ENCODE measurements around the gene CDY2B. TPM values are rescaled to one million over a fixed set of nuclear protein-coding genes. Genes with fewer than 3 reads are reported as not detected.
"Not testable (repeated sequence)": the region's sequence is repeated elsewhere in the genome, so short reads cannot be mapped to it uniquely, and the experiment has no call there.

CDY2B gene, protein sequence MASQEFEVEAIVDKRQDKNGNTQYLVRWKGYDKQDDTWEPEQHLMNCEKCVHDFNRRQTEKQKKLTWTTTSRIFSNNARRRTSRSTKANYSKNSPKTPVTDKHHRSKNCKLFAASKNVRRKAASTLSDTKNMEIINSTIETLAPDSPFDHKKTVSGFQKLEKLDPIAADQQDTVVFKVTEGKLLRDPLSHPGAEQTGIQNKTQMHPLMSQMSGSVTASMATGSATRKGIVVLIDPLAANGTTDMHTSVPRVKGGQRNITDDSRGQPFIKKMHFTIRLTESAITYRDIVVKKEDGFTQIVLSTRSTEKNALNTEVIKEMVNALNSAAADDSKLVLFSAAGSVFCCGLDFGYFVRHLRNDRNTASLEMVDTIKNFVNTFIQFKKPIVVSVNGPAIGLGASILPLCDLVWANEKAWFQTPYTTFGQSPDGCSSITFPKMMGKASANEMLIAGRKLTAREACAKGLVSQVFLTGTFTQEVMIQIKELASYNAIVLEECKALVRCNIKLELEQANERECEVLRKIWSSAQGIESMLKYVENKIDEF
- total RNA-seq: not detected

DNA sequence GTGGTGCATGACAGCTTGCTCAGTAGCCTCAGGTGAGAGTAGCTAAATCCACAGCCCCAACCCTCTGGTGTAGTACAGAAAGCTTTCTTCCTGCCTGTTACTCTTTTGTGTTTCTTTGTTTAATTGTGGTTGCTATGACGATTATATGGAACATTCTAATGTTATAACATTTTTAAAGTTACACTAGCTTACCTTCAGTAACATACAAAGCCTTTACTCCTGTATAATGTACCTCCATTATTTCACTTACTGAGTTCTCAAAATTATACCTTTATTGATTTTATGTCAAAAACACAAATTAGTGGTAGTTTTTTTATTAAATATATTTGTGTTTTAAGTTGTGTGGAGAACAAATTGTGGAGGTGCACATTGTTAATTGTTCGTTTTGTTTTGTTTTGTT is at the start of gene CDY2B:
CDY2B (minus strand) TSS at position 101 of the 400 bp plus-strand sequence. CDS start 328 bp downstream, outside the sequence.
- DNase-seq (ENCODE audit: low spot score in 2 of 2); FAIRE-seq: not testable (repeated sequence)

- not testable (repeated sequence) for FAIRE-seq; DNase-seq (ENCODE audit: low spot score in 2 of 2)
These were observed 28.0 kb upstream of the CDY2B start for GRCh38 chrY:17908009-17908408.

- DNase-seq (ENCODE audit: low spot score in 2 of 2); FAIRE-seq: not testable (repeated sequence)
These were observed 27.3 kb upstream of the CDY2B start for GRCh38 chrY:17907351-17907750.

DNA sequence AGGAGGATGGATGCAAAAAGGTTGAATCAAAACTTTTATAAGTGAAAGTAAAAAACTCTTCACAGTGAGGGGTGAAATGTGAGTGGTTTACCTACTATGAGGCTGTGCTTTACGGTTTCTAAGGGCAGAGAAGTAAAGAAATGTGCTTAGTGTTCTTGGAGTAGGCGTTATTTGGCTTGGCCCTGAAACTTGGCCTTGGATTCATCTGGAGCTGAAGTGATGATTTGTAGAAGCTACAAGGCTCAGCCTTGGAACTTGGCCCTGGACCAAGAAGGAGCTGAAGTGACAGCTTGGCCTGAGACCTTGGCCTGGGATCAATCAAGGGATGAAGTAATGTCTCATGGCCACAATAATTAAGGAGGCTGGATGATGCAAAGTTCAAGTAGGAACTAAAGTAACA is 1.7 kb upstream of the CDY2B start:
- not testable (repeated sequence) for DNase-seq (ENCODE audit: low spot score in 2 of 2); FAIRE-seq

GRCh38 chrY:17876767-17877166 is 3.3 kb downstream of the CDY2B start:
- FAIRE-seq; DNase-seq (ENCODE audit: low spot score in 2 of 2): not testable (repeated sequence)

DNA sequence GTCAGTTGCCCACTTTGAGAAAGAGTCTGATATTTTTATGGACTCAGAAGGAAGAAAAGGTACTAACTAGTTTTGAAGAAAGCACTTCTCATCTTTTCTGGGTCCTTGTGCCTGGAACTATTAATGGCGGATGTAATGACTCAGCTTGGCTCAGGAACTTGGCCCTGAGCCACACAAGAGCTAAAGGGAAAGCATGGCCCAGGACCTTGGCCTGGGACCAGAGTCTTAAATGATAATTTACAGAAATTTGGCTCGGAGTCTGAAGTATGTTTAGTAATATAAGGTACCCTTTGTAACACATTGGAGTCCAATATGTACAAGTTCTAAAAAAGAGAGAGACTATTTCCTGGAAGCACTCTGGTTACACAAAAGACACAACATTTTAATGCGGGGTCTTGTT is 4.6 kb downstream of the CDY2B start:
- not testable (repeated sequence) for DNase-seq (ENCODE audit: low spot score in 2 of 2); FAIRE-seq

DNA sequence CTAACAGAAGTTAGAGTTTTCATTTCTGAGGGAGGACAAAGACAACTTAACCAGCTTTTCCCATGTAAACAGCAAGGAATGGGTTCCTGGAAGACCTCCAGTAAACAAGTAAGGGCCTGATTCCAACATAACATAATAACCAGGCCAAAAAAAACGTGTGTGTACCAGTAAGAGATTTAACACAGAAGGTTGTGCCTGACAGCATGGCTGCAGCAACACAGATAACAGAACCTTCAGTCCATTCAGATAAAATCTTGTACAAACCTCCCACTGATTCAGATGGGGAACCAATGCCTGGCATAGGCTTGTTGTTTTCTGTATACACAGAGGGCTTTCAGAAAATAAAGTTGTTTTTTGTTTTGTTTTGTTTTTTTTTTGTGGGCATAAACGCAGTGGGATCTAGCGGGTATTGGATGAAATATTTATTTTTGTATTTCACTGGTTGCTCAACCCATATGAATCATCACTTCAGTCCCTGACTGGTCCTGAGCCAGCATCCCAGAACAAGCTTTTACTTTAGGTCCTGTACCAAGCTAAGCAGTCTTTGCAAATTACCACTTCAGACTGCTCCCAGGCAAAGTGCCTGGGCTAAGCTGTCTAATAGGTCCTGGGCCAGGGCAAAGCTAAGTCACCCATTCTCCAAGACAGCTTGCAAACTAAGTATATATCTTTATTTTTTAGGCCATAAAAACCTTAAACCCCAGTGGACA is 8.7 kb downstream of the CDY2B start:
- DNase-seq (ENCODE audit: low spot score in 2 of 2); FAIRE-seq: not testable (repeated sequence)

- FAIRE-seq; DNase-seq (ENCODE audit: low spot score in 2 of 2): not testable (repeated sequence)
These were observed 9.3 kb downstream of the CDY2B start for GRCh38 chrY:17870737-17871136.

DNA sequence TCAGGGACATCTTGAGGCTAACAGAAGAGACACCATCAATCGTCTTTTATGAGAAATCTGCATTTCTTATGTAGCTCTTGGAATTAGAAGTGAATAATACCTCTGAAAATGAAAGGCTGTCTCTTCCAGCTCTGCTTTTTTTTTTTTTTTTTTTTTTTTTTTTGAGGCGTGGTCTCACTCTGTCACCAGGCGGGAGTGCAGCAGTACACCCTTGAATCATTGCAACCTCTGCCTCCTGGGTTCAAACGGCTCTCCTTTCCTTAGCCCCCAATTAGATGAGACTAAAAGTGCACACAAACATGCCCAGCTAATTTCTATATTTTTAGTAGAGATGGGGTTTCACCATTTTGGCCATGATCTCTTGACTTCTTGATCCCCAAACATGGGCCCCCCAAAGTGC is 12.2 kb downstream of the CDY2B start:
- FAIRE-seq; DNase-seq (ENCODE audit: low spot score in 2 of 2): not testable (repeated sequence)

DNA sequence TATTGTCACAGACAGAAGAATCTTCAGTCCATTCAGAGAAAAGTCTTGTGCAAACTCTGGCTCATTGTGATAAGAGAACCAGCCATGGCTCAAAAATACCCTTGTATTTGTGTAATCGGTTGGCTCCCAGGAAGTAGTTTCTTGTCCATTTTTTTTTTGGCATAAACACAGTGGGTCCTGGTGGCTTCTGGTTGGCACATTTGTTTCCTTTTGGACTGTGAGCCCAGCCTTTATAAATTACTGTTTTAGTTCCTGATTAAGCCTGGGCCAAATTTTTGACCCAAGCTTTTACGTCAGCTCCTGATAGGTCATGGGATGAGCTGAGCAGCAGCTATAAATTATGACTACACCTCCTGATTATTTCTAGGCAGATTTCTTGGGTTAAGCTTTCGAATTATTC is 19.4 kb downstream of the CDY2B start:
- DNase-seq (ENCODE audit: low spot score in 2 of 2); FAIRE-seq: not testable (repeated sequence)

- not testable (repeated sequence) for FAIRE-seq; DNase-seq (ENCODE audit: low spot score in 2 of 2)
These were observed 22.8 kb downstream of the CDY2B start for GRCh38 chrY:17856963-17857848.

DNA sequence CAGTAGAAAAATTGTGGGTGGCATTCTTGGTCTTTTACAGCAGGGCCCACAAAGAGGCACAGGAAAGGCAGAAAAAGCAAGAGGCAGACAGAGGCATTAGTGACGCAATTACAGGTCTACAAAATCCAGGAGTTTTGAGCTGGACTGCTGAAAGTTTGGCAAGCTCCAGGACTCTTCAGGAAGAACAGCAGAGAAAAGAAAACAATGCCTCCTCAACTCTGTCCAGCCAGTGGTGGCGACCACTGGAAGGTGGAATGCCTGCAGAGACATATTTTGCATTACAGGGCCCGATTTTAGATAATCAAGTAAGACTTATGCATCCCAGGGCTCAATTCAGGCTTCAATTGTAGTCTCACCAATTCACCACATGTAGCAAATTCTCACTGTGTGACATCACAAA is 23.5 kb downstream of the CDY2B start:
- not testable (repeated sequence) for DNase-seq (ENCODE audit: low spot score in 2 of 2); FAIRE-seq

- not testable (repeated sequence) for DNase-seq (ENCODE audit: low spot score in 2 of 2); FAIRE-seq
These were observed 30.9 kb downstream of the CDY2B start for GRCh38 chrY:17849131-17849530.

DNA sequence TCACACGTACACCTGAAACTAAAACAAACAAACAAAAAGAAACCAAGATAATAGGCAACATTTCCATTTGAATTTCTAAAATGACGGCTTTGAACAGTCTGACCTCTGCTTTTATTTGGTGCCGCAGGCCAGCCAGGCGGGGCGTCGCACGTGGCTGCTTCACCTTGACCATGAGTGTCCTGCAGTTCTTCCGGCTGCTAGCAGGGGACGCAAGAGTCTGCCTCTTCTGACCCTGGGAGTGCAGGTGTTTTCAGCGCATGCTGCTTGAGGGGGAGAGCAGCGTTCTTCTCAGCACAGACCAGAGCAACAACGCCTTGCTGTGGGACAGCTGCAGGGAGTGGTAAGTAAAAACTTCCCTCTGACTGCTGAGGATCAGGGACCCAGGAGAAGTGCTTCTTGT is 47.9 kb downstream of the CDY2B start:
- not testable (repeated sequence) for FAIRE-seq; DNase-seq (ENCODE audit: low spot score in 2 of 2)

Other genes with a start within 250 kb of the CDY2B start
- gene CDY2A, start 145.6 kb upstream of the CDY2B start, total RNA-seq: not detected